Fibroblast of mammary gland (primary cell): ENCODE results near the gene SLC37A1.

ENCODE experiments used
- DNase-seq: peaks from one replicate; pipeline ENCODE4 v3.0.0-alpha.2; 2010; ENCODE audit warnings: low read depth
- H3K4me3 ChIP-seq: 2 replicates; pipeline ENCODE4 v1.5.1; 2011; ENCODE audit warnings: low read depth, mild to moderate bottlenecking, low read length, moderate library complexity; ENCODE audit not compliant: control insufficient read depth
- TF ChIP-seq, protein P1 (sequence below): conservative IDR thresholded peaks from 2 replicates; pipeline ENCODE4 v1.5.1; 2011; ENCODE audit warnings: low read depth, low read length, inconsistent platforms; ENCODE audit not compliant: control insufficient read depth, insufficient read depth

SLC37A1 gene

DNA sequence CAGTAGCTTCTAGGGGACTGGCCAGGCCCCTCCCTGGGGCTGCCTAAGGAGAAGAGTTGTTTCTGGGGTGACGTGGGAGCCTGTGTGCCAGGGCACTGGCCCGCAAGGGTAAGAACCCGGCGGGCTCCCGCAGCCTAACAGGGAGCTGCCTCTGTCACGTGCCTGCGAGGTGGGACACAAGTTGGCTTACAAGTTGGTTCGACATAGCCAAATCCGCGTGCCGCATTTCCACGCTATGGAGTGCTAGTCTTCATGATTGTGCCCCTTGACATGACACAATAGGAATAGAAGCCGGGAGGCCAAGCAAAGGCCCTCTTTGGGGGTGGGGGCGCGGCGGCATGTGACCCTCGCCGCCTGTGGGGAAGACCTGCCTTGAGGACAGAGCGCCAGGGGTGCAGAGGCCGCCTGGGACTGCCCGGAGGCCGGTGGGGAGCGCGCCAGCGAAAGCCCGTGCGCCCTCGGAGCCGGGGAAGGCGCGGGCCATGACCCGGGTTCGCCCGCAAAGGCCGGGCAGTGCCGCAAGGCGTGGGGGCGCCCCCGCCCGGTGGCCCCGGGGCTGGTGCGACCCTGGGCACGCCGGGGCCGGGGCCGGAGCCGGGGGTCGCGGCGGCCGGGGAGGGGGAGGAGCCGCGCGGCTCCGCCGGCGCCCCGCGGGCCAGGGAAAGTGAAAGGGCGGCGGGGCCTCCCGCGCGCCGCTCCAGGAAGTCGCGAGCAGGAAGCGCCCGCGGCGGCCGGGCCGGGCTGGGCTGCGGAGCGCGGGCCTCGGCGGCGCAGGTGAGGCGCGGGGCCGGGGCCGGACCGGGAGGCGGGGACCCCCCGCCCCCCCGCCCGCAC, at the start of gene SLC37A1:
SLC37A1 (plus strand) TSS at position 702 of the 834 bp plus-strand sequence. CDS start 4,603 bp downstream, outside the sequence.
- peak within 1 kb of the TSS; percentile 45 for H3K4me3 ChIP-seq
- TF ChIP-seq, protein P1, sequence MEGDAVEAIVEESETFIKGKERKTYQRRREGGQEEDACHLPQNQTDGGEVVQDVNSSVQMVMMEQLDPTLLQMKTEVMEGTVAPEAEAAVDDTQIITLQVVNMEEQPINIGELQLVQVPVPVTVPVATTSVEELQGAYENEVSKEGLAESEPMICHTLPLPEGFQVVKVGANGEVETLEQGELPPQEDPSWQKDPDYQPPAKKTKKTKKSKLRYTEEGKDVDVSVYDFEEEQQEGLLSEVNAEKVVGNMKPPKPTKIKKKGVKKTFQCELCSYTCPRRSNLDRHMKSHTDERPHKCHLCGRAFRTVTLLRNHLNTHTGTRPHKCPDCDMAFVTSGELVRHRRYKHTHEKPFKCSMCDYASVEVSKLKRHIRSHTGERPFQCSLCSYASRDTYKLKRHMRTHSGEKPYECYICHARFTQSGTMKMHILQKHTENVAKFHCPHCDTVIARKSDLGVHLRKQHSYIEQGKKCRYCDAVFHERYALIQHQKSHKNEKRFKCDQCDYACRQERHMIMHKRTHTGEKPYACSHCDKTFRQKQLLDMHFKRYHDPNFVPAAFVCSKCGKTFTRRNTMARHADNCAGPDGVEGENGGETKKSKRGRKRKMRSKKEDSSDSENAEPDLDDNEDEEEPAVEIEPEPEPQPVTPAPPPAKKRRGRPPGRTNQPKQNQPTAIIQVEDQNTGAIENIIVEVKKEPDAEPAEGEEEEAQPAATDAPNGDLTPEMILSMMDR, result no peak
- DNase-seq, result no peak

DNA sequence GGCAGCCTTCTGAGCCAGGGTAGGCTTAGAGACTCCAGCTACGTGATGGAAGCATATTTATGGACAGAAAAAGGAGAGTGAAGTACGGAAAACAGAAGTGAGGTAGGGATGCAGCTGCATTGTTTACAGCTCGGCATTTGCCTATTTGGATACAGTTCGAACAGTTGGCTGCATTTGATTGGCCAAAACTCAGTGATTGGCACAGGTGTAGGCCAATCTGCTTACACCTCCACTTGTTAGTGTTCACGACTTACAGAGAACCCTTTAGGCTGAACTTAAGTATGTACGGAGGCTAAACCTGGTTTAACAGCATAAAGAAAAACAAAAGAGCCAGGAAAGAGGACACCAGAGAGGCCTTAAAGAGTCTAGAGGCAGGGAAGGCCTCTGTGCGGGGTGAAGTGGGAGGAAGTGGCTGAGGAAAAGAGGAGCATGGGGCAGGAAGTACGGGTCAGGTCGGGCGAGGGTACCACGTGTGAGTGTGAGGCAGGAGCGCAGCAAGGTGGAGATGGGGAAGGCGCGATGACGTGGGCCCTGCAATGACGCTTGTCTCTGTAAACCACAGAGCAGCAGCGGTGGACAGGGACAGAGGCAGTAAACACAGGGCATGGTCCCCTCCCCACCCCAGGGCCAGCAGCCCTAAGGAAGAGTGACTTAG, 49.7 kb upstream of the SLC37A1 start:
- TF ChIP-seq, protein P1, result no peak
- DNase-seq, result peak; percentile 69
- H3K4me3 ChIP-seq, result no peak overlapping the region

DNA sequence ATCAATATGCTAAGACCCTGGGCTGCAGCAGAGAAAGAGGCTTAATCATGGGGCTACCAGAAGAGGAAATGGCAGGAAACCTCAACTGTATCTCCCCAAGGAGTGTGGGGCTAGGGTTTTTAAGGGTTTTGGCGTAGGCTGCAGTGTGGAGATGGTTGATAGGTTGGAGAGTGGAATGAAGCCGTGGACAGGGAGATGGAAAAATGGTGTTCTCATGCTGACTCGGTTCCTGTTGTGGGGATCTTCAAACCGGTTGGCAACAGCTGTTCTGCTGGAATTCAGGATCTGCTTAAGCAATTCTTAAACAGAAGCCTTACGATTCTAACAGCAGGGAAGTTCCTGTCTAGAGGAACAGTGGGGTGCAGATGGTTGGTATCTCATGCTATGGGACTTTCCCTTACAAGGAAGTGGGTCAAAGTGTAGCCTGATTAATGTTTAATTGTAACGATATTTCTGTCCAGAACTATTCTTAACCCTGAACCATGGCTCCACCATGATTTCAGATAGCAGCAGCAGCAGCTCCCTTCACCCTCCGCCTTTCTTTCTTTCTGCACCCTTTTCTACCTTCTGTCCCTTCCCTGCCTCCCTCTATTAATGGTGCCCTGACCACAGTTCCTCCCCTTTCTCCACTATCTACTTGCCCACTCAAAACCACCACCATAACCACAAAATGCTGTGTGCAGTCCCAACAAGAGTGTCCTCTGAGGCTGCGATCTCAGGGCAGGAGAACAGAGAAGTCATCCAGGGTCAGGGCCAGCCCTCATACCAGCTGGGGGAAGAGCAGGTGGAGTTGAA, 48.4 kb upstream of the SLC37A1 start:
- no peak for DNase-seq
- TF ChIP-seq, protein P1, result no peak
- H3K4me3 ChIP-seq, result no peak overlapping the region

DNA sequence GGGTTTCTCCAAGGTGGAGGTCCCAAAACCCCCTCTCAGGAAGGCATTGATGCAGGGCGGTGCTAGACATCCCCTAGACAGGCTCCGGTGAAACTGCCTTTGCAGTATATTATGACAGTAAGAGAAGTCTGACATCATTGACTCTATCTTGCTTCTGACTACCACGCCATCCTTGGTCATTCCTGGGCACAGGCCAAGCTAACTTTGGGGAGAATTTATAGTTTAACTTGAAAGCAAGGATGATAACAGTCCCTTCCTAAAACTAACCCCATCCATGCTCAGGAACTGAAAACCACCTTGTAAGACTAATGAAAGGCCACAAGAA, 47.9 kb upstream of the SLC37A1 start:
- TF ChIP-seq, protein P1, result no peak
- no peak overlapping the region for H3K4me3 ChIP-seq
- no peak for DNase-seq

DNA sequence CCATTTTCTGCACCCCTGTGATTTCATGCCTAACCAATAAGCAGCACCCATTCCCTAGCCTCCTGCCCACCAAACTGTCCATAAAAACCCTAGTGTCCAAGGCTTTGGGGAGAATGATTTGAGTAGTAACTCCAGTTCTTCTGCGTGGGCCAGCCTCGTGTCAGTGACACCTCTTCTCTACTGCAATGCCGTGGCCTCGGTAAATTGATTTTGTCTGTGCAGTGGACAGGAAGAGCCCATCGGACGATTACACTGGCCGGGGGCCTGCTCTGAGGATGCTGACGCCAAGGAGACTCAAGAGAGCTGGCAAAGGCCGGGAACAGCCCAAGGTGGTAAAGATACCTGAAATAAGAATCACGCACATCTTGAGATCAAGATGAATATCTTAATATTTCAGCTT, 47.0 kb upstream of the SLC37A1 start:
- no peak for DNase-seq
- no peak overlapping the region for H3K4me3 ChIP-seq
- TF ChIP-seq, protein P1, result no peak

DNA sequence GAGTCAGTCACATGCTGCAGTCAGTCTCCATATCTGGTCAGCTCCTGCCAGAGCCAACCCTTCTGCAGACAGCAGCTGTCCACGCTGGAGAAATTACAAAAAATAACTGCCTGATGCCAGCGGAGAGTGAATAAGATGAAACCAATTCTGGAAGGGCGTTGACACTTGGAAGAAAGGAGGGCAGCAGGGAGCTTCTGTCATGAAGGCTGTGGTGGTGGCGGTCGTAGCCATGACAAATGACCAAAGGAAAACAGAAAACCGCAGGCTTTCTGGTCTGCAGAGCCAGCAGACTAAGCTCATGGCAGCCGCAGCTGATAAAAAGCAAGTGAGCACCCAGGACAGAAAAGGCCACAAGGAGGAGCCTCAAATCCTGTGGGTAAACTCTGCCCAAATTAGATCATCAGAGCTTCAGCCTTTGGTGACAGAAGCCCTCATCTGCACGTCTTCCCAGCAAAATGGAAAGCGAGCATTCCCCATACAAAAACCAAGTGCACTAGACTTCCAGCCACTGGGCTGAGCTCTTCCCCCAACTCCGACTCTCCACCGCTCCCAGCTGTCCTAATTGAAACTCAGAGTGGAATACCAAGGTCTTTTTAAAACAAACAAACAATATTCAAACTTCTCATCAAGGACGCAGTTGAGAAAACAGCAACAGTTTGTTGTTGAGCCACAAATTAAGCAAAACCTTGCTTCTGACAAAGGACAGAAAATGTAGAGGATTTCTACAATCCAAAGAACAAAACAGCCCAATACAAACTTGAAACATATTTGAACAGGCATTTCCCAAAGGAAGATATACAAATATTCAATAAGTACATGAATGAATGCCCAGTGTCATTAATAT, 46.3 kb upstream of the SLC37A1 start:
- TF ChIP-seq, protein P1, result no peak
- DNase-seq, result no peak
- H3K4me3 ChIP-seq, result no peak overlapping the region
